Spleen (tissue), 7 donors: ENCODE data around the gene ARID5B.
A peak's percentile ranks its signal among the peaks of the same experiment; 100 is the strongest.

Experiments used
- CTCF ChIP-seq, 11 experiments: fragments of 200-600 bp in 7 of 11; fragments of 450-650 bp in 4 of 11; sonication (generic) in 4 of 11; IDR thresholded peaks in 8 of 11; conservative IDR thresholded peaks in 3 of 11; 1 replicate in 7 of 11; 2 replicates in 4 of 11; pipeline versions ENCODE4 v1.4.0 to v1.8.0; 2016 to 2021; ENCODE audit warnings: antibody characterized with exemption in 11 of 11, inconsistent platforms in 4 of 11, mild to moderate bottlenecking in 1 of 11
- POLR2A ChIP-seq, 3 donors: fragments of 450-650 bp; IDR thresholded peaks; one replicate each; pipeline ENCODE4 v1.5.1; 2017; ENCODE audit warnings: antibody characterized with exemption in 3 of 3, mild to moderate bottlenecking in 1 of 3
- POLR2AphosphoS5 ChIP-seq, 3 donors: sonication (generic); formaldehyde crosslinking; IDR thresholded peaks; one replicate each; pipeline ENCODE4 v1.5.1; 2017; ENCODE audit warnings: antibody characterized with exemption in 3 of 3
- donor health status: DM: no; HTN: no; CAD: no; lungs with moderate emphysema.
- donor health status: DM: no; HTN: no; CAD: no.
- donor health status: DM: no; HTN: no; CAD: no.

- TF ChIP-seq CTCF (IDR thresholded peaks at IDR 0.05 in 8 of 11, conservative IDR thresholded peaks at IDR 0.05 in 3 of 11) (no peak), POLR2A (IDR thresholded peaks at IDR 0.05) (no peak), POLR2AphosphoS5 (IDR thresholded peaks at IDR 0.05) (peak in 2 of 3 donors; percentile 27 to 83)
Observed at GRCh38 chr10:62079885-62080559, 178.5 kb downstream of the ARID5B start.
